ENCODE results near the gene IDS. TPM values are rescaled to one million over a fixed set of nuclear protein-coding genes. Genes with fewer than 3 reads are reported as not detected.
"Not testable (repeated sequence)": the region's sequence is repeated elsewhere in the genome, so short reads cannot be mapped to it uniquely, and the experiment has no call there.

The IDS gene
- total RNA-seq, 2 experiments from 2014 or later: 44.0 to 65.8 TPM

- no peaks in the 10 kb centered on the region for H3K9me2 ChIP-seq (ENCODE audit: insufficient read depth, low read length)
- no peaks in the 10 kb centered on the region for H4K20me1 ChIP-seq (ENCODE audit: insufficient read depth, low read length)
- intact Hi-C loops (cut with micrococcal nuclease; ENCODE audit: unreplicated experiment): loop anchor here (2.0 kb wide), 1 partner anchor 34 kb away; no protein-coding TSS in a partner anchor
- H3K4me2 ChIP-seq (ENCODE audit: low read length): peak overlapping the region; percentile 75
- no peaks in the 10 kb centered on the region for H3K9me3 ChIP-seq (ENCODE audit: low read length)
- BruUV-seq (replicated peaks): TSS peak; percentile 75
- no peaks in the 10 kb centered on the region; the same call in 1 of the 2 replicates for H3K79me2 ChIP-seq (ENCODE audit: insufficient read depth, low read depth, low read length)
- H3K4me1 ChIP-seq (ENCODE audit: insufficient read depth, low read length, poor library complexity, severe bottlenecking): peaks cover 33% of the 10 kb centered on the region
- H3K4me3 ChIP-seq (ENCODE audit: low read depth, low read length, poor library complexity, severe bottlenecking): peak overlapping the region; percentile 89
- no peak overlapping the region for H2AFZ ChIP-seq (ENCODE audit: low read length)
- H3K36me3 ChIP-seq (ENCODE audit: insufficient read depth, low read length): peaks cover 35% of the 10 kb centered on the region
- H3K27ac ChIP-seq (ENCODE audit: low read depth, low read length, poor library complexity, severe bottlenecking): peak overlapping the region; percentile 76
- no peak for TF ChIP-seq EZH2phosphoT487 (IDR thresholded peaks at IDR 0.05; ENCODE audit: borderline replicate concordance, low read depth, low read length)
- peak; percentile 76 for TF ChIP-seq CTCF (conservative IDR thresholded peaks at IDR 0.05; ENCODE audit: low read length)
- DNase-seq (ENCODE audit: low spot score): peak; percentile 85
- CTCF ChIA-PET (ENCODE audit: unreplicated experiment): interaction anchor here (0.6 to 1.0 kb wide), 3 partner anchors 11 to 35 kb away, joined by 3 to 5 read pairs (median 3); no protein-coding TSS in a partner anchor
- POLR2A ChIA-PET: interaction anchor here (0.9 to 2.6 kb wide), 3 partner anchors 18 to 1006 kb away, joined by 3 to 16 read pairs (median 3); partner anchors contain the start of gene EOLA1
Measured at GRCh38 chrX:149504226-149504914, 736 bp downstream of the IDS start.

- H3K9me3 ChIP-seq (ENCODE audit: low read length); POLR2A ChIA-PET; intact Hi-C loops (cut with micrococcal nuclease; ENCODE audit: unreplicated experiment); H3K79me2 ChIP-seq (ENCODE audit: insufficient read depth, low read depth, low read length); H3K9me2 ChIP-seq (ENCODE audit: insufficient read depth, low read length); BruUV-seq (replicated peaks); H4K20me1 ChIP-seq (ENCODE audit: insufficient read depth, low read length); H2AFZ ChIP-seq (ENCODE audit: low read length): not testable (repeated sequence)
- DNase-seq (ENCODE audit: low spot score): peak; percentile 51
- Histone ChIP-seq H3K36me3 (ENCODE audit: insufficient read depth, low read length) (peaks cover 42% of the 10 kb centered on the region), H3K4me1 (ENCODE audit: insufficient read depth, low read length, poor library complexity, severe bottlenecking) (peaks cover 33% of the 10 kb centered on the region), H3K4me2 (ENCODE audit: low read length) (peak overlapping the region; percentile 75), H3K4me3 (ENCODE audit: low read depth, low read length, poor library complexity, severe bottlenecking) (peak overlapping the region; percentile 89), H3K27ac (ENCODE audit: low read depth, low read length, poor library complexity, severe bottlenecking) (peak overlapping the region; percentile 76)
- CTCF ChIA-PET (ENCODE audit: unreplicated experiment): interaction anchor here (0.6 to 0.7 kb wide), 2 partner anchors 10 to 34 kb away, joined by 3 to 5 read pairs; no protein-coding TSS in a partner anchor
Measured at GRCh38 chrX:149503446-149503845, 1.7 kb downstream of the IDS start.

- BruUV-seq (replicated peaks); POLR2A ChIA-PET; intact Hi-C loops (cut with micrococcal nuclease; ENCODE audit: unreplicated experiment); H3K27ac ChIP-seq (ENCODE audit: low read depth, low read length, poor library complexity, severe bottlenecking); H3K9me2 ChIP-seq (ENCODE audit: insufficient read depth, low read length); H3K79me2 ChIP-seq (ENCODE audit: insufficient read depth, low read depth, low read length); H3K9me3 ChIP-seq (ENCODE audit: low read length); H4K20me1 ChIP-seq (ENCODE audit: insufficient read depth, low read length); DNase-seq (ENCODE audit: low spot score); H2AFZ ChIP-seq (ENCODE audit: low read length); CTCF ChIA-PET (ENCODE audit: unreplicated experiment): not testable (repeated sequence)
- H3K36me3 ChIP-seq (ENCODE audit: insufficient read depth, low read length): peaks cover 47% of the 10 kb centered on the region
- H3K4me2 ChIP-seq (ENCODE audit: low read length): peak overlapping the region; percentile 50
- H3K4me1 ChIP-seq (ENCODE audit: insufficient read depth, low read length, poor library complexity, severe bottlenecking): peaks cover 33% of the 10 kb centered on the region
- peak overlapping the region; percentile 89 for H3K4me3 ChIP-seq (ENCODE audit: low read depth, low read length, poor library complexity, severe bottlenecking)
Measured at GRCh38 chrX:149502923-149503322, 2.2 kb downstream of the IDS start.

Data from OCI-LY7 (cell line).